HG02884 (cell line): ENCODE measurements around the gene LITAF.
A peak's percentile ranks its signal among the peaks of the same experiment; 100 is the strongest.

Experiments
- ATAC-seq: cut with Tn5 transposase; IDR thresholded peaks from one replicate; pipeline ENCODE4 v1.9.1; 2021; ENCODE audit warnings: mild to moderate bottlenecking, moderate library complexity; ENCODE audit not compliant: unreplicated experiment

Gene LITAF

DNA sequence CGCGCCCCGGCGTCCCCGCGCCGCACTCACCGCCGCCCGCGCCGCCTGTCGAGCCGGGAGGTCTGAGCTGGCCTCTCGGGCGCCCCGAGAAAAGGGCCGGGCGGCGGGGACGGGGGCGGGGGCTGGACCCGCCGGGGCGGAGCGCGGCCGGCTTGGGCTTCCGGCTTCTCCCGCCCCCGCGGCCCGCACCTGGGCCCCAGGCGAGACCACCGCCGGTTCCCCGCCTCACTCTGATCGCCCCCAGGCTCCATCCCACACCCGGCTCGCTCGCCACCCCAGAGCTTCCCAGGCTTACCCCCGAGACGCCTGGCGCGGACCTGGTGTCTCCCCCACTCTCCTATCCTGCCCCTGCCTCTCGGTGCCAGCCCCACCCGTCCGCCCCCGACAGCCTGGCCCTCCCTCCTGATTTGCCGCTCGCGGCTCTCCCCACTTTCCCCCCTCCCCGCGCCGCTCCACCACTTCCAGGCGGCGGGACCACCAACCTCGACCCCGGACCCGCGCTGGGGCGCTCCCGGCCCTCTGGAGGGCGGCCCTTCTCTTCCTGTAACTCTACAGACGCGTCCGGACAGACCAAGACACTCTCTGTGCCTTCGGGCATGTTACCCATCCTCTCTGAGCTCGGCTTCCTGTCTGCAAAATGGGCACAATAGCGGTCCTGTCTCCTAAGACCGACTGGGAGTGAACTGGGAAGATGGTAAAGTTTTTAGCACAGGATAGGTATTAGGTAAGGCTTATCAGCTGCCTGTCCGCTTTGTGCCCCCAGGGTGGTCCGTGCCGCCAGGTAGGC lies at the start of gene LITAF:
TSS of gene LITAF (minus strand) at position 64 of the 787 bp plus-strand sequence. CDS start 30,189 bp downstream, outside the sequence.
- ATAC-seq, result peak; percentile 46

DNA sequence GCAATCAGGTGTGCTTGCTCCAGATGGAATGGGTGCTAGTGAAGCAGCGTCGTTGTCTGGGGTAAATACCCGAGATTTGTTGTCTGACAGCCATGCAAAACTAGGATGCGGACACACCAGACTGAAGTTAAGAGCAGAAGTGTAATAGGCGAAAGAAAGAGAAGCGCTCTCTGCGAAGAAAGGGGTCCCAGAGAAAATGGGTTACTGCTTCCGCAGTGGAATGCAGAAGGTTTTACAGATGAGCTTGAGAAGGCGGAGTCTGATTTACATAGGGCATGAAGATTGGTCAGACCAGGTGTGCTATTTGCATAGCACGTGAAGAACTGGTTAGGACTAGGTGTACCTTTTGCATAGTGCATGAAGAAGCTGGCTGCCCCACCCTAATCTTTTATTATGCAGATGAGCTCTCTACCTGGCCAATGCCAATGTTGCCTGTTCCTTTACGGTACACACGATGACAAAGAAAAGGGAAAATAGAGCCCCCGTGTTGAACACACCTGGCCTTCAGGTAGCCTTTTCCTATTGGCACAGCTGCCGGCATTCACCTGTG lies 49.5 kb upstream of the LITAF start:
- no peak for ATAC-seq

DNA sequence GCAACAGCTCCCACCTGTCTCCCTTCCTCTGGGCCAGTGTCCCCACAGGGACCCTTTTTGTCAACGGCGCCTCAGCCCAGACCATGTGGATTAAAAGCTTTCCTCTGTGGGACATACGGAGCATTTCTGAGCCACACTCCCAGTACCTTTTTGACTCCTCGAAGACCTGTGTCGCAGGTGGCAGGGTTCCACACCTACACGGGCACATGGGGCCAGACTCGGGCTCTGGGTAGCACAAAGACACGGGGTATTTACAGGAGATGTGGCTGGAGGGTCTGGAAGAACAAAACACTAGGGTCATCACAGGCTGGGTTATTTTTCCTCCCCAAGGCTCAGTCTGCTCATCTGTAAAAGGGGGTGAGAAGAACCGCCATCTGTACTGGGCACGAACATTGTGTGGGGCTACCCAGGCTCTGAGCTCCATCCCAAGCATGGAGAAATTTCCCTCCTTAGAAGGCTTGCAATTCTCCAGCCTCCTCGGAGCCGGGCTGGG lies 49.0 kb upstream of the LITAF start:
- no peak for ATAC-seq

DNA sequence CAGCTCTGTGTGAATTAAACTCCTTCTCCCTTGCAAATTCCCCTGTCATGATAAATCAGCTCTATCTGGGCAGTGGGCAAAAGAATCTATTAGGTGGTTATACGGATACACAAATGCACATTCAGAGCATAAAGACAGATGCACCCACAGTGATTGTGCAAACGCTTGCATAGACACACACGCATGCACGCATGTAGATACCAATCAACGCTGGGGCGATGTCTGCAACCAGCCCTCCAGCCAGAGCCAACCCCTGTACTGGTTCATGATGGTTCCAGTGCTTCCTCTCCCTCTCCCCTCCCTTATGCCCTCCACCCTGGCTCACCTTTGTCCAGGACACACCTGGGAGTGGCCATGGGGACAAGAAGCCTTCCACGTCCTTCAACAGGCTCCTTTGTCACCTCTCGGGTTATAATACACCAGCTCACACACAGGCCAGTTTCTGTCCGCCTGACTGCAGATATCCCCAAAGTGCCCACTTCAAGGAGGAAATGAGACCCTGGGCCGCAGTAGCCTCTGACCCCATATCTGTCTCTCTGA lies 48.5 kb upstream of the LITAF start:
- no peak for ATAC-seq

DNA sequence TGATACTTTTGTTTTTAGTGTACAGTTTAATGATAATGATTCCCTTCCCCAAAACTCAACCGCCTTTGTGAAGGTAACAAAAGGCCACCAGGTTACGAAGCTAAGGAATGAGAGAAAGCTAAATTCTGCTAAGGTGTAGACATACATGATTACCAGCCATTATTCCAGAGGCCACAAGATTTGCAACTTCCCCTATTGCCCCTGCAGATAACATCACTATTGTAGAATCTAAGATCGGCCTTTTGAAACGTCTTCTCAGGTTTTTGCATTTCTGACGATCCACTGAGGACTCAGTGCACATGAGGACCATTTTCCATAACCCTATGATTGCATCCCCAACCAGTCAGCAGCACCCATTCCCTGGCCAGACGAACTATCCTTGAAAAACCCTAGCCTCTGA lies 47.6 kb upstream of the LITAF start:
- no peak for ATAC-seq

DNA sequence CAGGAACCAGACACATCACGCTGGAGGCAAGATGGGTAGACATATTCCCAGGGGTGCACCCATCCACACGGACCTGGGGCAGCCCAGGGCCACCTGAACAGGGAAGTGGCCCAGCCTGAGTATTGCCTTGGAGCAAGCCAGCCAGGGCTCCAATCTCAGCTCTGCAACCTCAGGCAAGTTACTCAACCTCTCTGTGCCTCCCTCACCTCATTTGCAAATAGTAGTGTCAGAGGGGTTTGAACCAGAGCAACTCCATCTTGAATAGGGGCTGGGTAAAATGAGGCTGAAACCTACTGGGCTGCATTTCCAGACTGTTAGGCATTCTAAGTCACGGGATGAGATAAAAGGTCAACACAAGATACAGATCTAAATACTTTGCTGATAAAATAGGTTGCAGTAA lies 46.4 kb upstream of the LITAF start:
- no peak for ATAC-seq

DNA sequence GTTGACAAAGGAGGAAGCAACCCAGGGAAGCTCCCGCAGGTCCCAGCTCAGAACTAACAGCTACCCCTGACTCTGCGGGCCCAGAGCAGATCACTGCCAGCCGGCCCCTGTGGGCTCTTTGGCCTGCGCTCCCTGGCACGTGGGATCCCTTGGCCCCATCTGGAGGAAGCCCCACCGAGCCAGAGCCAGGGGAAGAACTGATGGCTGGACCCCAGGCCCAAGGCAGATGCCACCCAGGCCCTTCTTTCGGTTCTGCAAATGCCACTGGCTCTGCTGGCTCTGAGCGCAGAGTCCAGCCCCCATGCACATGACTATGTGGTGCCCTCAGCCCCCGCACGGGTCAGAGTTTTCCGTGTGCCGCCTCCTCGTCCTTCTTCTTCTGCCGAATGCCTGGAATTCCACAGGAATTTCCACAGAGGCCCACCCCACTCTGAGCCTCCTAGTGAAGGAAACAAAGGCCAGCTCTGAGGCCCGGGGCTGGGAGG lies 45.8 kb upstream of the LITAF start:
- no peak for ATAC-seq

DNA sequence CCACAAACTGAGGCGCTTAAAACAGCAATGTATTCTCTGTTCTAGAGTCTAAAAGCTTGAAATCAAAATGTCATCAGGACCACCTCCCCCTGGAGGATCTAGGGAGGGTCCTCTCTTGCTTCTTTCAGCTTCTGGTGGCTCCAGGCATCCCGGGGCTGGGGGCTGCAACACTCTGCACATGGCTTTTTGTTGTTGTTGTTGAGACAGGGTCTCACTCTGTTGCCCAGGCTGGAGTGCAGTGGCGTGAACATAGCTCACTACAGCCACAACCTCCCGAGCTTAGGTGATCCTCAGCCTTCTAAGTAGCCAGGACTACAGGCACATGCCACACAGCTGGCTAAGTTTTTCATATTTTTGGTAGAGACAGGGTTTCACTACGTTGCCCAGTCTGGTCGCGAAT lies 44.5 kb upstream of the LITAF start:
- no peak for ATAC-seq

DNA sequence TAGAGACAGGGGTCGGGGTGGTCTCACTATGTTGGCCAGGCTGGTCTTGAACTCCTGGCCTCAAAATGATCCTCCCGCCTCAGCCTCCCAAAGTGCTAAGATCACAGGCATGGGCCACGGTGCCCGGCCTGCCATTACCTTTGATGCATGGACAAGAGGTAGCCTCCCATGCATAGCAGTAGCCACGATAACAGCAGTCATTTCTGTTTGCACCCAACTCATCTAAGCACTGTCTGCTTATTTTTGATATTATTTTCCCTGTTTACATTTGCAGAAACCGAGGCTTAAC lies 44.0 kb upstream of the LITAF start:
- no peak for ATAC-seq

DNA sequence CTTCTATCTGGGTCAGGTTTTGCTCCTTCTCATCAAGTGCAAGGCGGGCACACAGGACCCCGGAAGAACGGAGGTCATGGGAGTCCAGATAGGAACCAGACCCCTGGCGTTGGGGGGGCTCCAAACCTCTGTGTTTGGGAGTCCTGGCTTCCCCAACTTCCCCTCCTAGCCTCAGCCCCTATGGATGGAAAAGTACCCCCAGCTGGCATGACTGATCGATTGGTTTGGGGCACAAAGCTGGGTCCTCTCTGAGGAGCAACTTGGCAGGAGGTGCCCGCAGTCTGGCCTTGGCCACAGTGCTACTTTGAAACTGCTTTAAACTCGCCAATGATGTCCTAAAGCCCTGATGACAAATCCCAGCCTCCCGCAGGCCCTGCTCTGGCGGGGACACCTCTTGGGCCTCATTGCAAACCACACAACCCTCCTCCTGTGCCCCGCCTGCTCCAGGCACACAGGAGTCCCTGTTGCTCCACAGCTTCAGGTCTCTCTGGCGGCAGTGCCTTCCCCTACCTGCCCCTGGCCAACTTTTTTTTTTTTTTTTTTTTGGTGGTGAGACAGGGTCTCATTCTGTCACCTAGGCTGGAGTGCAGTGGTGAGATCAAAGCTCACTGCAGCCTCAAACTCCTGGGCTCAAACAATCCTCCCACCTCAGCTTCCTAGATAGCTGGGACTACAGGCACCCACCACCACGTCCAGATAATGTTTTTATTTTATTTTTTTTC lies 43.5 kb upstream of the LITAF start:
- ATAC-seq, result no peak

DNA sequence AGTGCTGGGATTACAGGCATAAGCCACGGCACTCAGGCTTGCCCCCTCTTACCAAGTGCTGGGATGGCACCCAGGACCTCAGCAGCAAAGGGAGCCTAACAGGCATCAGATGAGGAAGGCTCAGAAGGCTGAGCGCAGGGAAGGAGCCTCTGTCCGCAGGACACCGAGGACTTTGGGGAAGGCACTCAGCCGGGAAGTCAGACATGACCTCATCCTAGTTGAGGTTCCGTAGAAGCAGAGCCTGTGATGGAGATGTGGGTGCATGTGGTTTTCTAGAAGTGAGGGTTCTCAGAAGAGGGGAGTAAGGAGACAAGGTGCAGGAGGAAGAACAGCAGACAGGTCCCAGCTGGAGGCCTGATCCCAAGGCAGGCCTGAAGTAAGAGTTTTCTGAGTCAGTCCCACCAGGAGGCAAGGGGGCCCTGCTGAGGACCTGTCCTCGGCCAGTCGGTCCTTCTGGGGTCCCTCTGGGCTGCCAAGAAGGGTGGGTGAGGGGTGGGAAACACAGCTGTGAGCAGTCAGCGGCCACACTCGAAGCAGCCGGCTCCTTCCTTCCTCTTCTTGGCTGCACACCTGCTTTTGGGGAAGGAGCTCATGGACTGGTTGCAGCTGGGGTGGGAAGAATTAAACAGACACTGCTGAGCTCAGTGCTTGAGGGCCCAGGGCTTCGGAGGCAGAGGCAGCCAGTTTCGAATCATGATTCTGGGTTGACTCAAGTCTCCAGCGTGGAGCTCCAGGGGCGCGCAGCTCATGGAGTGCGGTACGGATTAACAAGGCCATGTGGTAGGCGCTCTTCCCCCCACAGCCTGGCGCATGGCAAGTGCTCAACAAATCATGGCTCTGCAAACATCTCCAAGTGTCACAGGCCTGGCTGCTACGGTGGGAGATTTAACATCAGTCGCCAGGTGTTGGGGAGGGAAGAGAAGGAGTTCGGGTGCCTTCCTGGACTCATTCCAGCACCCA lies 42.6 kb upstream of the LITAF start:
- no peak for ATAC-seq

DNA sequence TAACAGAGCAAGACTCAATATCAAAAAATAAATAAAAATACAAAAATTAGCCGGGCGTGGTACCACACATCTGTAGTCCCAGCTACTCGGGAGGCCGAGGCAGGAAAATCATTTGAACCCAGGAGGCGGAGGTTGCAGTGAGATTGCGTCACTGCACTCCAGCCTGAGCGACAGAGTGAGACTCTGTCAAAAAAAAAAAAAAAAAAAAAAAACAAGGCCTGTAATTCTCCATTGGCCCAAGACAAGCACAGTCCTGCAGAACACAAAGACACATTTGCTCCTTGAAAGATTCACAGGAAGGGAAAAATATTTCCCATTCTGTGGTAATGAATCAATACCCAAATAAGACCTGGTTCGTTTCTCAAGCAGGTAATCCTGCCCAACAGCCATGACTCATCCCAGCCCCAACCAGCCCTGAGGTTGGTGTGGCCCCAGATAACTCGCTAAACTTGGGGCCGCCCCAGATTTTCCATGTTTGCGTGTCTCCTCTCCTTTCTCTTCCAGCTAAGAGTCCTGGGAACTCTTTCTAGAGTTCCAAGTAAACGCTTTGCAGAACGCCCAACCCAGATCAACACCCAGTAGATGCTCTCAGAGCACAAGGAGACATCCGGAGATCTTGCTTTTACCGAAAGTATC lies 41.2 kb upstream of the LITAF start:
- no peak for ATAC-seq

DNA sequence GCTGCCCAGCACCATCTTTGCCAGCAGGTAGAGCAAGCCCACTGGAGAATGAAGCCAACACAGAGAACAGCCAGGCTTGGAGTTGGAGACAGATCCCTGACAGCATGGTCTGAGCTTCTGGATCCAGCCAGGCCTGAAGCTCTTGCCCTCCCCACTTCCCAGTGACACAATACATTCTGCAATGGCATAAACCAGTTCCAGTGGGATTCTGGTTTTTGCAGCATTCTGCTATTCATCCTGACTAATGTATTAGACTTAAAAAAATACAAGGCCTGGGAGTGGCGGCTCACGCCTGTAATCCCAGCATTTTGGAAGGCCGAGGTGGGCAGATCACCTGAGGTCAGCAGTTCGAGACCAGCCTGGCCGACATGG lies 40.6 kb upstream of the LITAF start:
- no peak for ATAC-seq

DNA sequence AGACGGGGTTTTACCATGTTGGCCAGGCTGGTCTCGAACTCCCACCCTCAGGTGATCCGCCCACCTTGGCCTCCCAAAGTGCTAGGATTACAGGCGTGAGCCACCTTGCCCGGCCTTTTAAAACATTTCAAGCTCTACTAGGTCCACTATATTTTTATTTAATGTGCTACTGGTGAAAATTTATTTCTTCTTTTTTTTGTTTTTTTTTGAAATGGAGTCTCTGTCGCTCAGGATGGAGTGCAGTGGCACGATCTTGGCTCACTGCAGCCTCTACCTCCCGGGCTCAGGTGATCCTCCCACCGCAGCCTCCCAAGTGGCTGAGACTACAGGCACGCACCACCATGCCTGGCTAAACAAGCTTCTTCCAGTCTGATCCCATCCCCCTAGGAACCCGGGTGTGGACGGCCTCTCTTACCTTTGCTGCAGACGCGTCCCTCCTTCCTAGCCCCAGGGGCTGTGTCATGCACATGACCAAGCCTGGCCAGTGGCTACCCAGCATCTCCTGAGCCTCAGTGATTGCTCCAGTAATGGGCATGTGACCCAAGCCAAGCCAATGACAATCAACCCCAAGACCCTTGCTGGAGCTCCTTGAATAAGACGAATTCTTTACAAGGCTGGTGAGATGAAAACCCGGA lies 40.1 kb upstream of the LITAF start:
- ATAC-seq, result no peak

DNA sequence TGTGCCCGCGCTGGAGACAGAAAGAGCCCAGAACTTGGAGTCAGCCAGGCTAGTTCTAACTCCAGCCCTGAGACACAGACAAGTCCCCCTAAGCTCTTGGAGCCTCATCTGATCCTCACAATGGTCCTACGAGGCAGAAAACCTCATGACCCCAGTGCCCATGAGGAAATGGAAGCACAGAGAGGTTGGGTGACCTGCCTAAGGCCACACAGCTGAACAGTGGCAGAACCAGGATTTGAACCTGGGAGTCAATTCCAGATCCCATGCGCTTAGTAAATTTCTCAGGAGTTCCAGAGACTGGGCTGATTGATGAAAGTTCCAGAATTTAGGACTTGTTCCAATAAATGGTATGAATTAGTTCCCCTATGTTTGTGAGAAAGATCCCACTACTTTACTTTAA lies 39.0 kb upstream of the LITAF start:
- no peak for ATAC-seq

DNA sequence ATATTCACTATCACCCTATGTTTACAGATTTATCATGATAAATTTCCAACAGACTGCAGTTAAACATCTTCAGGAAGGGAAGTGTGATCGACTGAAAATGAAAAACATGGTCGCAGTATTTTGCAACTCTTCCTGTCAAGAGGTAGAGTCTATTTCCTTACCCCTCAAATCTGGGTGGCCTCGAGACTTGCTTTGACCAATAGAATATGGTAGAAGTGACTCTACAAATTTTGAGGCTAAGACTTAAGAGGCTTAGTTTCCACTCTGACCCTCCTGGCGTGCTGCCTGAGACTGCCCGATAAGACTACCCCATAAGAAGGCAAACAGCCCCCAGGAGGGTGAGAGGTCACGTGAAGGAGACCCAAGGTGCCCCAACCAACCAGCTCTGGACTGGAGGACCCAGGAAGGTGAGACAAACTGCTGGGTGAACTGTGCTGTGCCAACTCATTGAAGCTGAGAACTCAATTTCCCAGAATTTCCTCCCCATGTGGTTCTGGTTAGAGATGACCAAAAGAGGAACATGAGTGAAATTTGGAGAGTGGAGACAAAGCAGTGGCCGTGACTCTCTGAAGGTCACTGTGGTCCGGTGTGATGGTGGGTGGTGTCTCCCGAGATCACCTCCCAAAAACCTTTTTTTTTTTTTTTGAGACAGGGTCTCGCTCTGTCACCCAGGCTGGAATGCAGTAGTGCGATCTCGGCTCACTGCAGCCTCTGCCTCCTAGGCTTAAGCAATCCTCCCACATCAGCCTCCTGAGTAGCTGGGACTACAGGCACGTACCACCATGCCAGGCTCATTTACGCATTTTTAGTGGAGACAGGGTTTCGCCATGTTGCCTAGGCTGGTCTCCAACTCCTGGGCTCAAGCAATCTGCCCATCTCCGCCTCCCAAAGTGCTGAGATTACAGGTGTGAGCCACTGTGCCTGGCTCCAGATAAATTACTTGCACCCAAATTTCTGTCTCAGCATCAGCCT lies 38.2 kb upstream of the LITAF start:
- no peak for ATAC-seq

DNA sequence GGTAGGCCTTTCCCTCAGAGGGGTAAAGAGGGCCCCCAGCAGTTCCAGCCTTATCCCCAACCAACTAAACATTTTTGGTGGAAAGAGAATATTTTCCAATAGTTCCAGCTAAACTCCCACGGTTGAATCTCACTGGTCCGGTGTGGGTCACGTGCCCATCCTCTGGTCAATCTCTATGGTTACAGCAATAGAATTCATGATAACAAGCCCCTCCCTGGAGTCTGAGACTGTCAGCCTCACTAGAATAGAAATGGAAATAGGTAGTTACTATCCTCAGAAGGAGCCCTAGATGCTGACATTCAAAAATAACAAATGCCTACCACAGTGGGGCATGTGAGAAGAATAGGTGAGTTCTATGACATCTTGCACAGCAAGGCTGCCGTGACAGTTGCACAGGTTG lies 37.5 kb upstream of the LITAF start:
- ATAC-seq, result no peak

DNA sequence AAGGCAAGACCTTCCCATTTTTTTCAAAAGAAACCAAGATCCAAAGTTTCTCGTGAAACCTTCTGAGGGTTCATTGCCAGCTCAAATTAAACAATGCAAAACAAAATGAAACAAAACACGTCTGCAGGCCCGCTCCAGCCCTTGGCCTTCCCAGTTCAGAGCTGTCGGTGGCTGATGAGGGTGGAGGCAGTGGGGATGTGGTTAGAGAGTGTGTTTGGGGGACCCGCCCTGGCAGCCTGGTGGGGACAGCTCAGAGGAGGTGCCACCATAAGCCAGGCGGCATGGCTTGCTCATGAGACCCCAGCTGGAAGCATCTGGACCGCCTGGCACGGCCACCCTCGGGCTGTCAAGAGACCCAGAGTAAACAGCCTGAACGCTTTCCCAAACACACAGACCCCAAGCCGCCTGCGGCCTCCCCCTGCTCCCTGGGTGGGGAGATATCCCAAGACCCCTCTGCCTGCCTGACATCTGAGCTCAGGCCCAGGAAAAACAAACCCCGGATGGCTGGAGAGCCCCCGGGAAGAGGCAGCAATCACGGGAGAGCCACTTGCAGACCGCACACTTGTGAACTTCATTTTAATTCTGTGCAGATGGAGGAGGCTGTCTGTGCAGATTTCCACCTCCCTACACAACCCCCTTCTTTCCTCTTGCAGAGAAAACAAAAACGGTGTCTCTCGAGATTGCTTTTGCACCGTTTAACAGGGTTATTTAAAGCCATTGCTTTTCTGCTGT lies 35.4 kb upstream of the LITAF start:
- ATAC-seq, result no peak
